Subcutaneous adipose tissue (tissue), 4 donors: ENCODE measurements around the gene SYCE3. TPM values are rescaled to one million over a fixed set of nuclear protein-coding genes. Genes with fewer than 3 reads are reported as not detected.

Source experiments
- CTCF ChIP-seq: fragments of 450-650 bp; IDR thresholded peaks from one replicate; pipeline ENCODE4 v1.5.1; 2016; ENCODE audit warnings: low read depth, mild to moderate bottlenecking, control low read depth, antibody characterized with exemption, moderate library complexity
- total RNA-seq, 4 donors: library from RNA; depleted of rRNA; stranded (reverse); fragments of >200 nt; gene quantifications; one replicate each; pipeline ENCODE4 v1.1.0, GENCODE V29; 2016

The SYCE3 gene
- total RNA-seq, 4 donors from 2014 or later = 2.2 to 3.3 TPM; not detected in 2

DNA sequence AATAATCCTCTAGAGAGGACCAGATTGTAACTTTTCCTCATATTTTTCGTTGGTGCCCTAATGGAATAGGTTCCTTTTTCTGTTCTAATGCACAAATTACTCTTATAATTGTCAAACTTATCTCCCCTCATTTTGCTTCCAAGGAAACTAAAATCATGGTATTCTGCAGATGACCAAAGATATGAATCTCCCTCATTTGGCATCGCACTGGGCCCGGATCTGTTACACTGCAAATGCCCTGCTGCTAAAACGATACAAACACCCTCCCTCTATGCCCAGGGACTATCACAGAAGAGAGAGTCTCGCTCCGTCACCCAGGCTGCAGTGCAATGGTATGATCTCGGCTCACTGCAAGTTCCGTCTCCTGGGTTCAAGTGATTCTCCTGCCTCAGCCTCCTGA is 9.4 kb downstream of the SYCE3 start:
- TF ChIP-seq CTCF = no peak

GRCh38 chr22:50551160-50551752 is 11.5 kb downstream of the SYCE3 start:
- no peak for TF ChIP-seq CTCF

- no peak for TF ChIP-seq CTCF
Observed at GRCh38 chr22:50550395-50550794, 12.3 kb downstream of the SYCE3 start.

DNA sequence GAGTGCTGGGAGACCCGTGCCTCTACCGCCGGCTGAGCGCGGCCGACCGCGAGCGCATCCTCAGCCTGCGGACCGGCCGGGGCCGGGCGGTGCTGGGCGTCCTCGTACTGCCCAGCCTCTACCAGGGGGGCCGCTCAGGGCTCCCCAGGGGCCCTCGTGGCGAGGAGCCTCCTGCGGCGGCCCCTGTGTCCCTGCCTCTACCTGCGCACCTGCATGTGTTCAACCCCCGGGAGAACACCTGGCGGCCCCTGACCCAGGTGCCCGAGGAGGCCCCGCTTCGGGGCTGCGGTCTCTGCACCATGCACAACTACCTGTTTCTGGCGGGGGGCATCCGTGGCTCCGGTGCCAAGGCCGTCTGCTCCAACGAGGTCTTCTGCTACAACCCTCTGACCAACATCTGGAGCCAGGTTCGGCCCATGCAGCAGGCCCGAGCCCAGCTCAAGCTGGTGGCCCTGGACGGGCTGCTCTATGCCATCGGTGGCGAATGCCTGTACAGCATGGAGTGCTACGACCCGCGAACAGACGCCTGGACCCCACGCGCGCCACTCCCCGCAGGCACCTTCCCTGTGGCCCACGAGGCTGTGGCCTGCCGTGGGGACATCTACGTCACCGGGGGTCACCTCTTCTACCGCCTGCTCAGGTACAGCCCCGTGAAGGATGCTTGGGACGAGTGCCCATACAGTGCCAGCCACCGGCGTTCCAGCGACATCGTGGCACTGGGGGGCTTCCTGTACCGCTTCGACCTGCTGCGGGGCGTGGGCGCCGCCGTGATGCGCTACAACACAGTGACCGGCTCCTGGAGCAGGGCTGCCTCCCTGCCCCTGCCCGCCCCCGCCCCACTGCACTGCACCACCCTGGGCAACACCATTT is 13.6 kb downstream of the SYCE3 start:
- TF ChIP-seq CTCF = no peak

- no peak for TF ChIP-seq CTCF
Observed at GRCh38 chr22:50548040-50548920, 14.4 kb downstream of the SYCE3 start.

DNA sequence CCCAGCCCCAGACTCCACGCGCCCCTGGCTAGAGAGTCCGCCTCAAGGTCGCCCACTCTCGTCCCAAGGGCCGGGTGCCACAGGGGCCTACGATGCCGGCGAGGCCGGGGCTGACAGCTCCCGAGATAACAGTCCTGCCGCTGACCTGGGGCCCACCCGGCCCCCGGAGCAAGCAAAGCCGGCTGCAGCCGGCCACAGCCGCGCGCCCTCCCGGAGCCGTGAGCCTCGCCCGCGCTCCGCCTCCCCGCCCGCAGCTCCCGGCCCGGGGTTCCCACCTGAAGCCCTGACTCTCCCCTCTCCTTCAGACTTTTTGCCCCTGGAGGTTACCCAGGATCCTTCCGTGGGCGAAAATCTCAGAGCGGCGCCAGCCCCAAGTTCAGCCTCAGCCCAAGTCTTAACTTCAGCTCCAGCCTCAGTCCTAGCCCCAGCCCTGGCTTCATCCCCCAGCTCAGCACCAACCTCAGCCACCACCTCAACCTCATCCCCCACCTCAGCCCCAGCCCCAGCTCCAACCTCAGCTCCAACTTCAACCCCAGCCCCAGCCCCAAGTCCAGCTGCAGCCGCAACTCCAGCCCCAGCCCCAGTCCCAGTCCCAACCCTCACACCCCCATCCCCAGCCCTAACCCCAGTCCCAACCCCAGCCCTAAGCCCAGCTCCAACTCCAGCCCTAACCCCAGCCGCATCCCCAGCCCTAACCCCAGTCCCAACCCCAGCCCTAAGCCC is 15.3 kb downstream of the SYCE3 start:
- TF ChIP-seq CTCF = no peak
